Measurements from ENCODE around the gene BTBD7.
"Not testable (repeated sequence)": the region's sequence is repeated elsewhere in the genome, so short reads cannot be mapped to it uniquely, and the experiment has no call there.

Gene BTBD7

GRCh38 chr14:93240678-93241000 is 92.2 kb downstream of the BTBD7 start:
- ChIA-PET CTCF (interaction anchor here (1.0 to 1.4 kb wide), 3 partner anchors 9 to 33 kb away, joined by 3 read pairs; partner anchors contain the start of gene UBR7), POLR2A (no interaction called here)
- no peak for TF ChIP-seq CTCF (IDR thresholded peaks at IDR 0.05; ENCODE audit: control extremely low read depth, extremely low read depth, low read depth, missing control alignments)
- DNase-seq (ENCODE audit: extremely low spot score) = no peak

- ChIA-PET CTCF (interaction anchor here (1.0 to 1.1 kb wide), 2 partner anchors 10 to 32 kb away, joined by 3 read pairs; partner anchors contain the start of gene UBR7), POLR2A (no interaction called here)
- DNase-seq (ENCODE audit: extremely low spot score) = no peak
- TF ChIP-seq CTCF (IDR thresholded peaks at IDR 0.05; ENCODE audit: control extremely low read depth, extremely low read depth, low read depth, missing control alignments) = no peak
Observed at GRCh38 chr14:93239869-93240677, 92.8 kb downstream of the BTBD7 start.

GRCh38 chr14:93234798-93235197 is 98.0 kb downstream of the BTBD7 start:
- DNase-seq (ENCODE audit: extremely low spot score) = no peak
- TF ChIP-seq CTCF (IDR thresholded peaks at IDR 0.05; ENCODE audit: control extremely low read depth, extremely low read depth, low read depth, missing control alignments) = no peak
- CTCF ChIA-PET = interaction anchor here (1.1 kb wide), 2 partner anchors 27 to 59 kb away, joined by 3 to 4 read pairs; partner anchors contain the start of gene UBR7
- POLR2A ChIA-PET = no interaction called here

GRCh38 chr14:93233078-93233477 is 99.8 kb downstream of the BTBD7 start:
- CTCF ChIA-PET = interaction anchor here (0.8 to 2.0 kb wide), 5 partner anchors 14 to 386 kb away, joined by 3 to 6 read pairs (median 4); no protein-coding TSS in a partner anchor
- POLR2A ChIA-PET; DNase-seq (ENCODE audit: extremely low spot score): not testable (repeated sequence)

GRCh38 chr14:93232159-93232558 is 100.7 kb downstream of the BTBD7 start:
- no peak for TF ChIP-seq CTCF (IDR thresholded peaks at IDR 0.05; ENCODE audit: control extremely low read depth, extremely low read depth, low read depth, missing control alignments)
- DNase-seq (ENCODE audit: extremely low spot score) = no peak
- CTCF ChIA-PET = interaction anchor here (1.3 to 2.0 kb wide), 6 partner anchors 13 to 387 kb away, joined by 3 to 8 read pairs (median 4); no protein-coding TSS in a partner anchor
- POLR2A ChIA-PET = no interaction called here

GRCh38 chr14:93231129-93231979 is 101.5 kb downstream of the BTBD7 start:
- peak; percentile 39 for DNase-seq (ENCODE audit: extremely low spot score)
- no peak for TF ChIP-seq CTCF (IDR thresholded peaks at IDR 0.05; ENCODE audit: control extremely low read depth, extremely low read depth, low read depth, missing control alignments)
- CTCF ChIA-PET = interaction anchor here (1.5 to 2.0 kb wide), 3 partner anchors 41 to 118 kb away, joined by 3 to 8 read pairs (median 3); no protein-coding TSS in a partner anchor
- POLR2A ChIA-PET = interaction anchor here (1.3 kb wide), 1 partner anchor 24 kb away, joined by 3 read pairs; the partner anchor contains the start of genes GON7 and UBR7

Data from GM10248 (cell line).